NCI-H345 treated with DMSO at 0.1 percent for 48 hours (cell line): Measurements from ENCODE around the gene ZBTB21.
"Not testable (repeated sequence)": the region's sequence is repeated elsewhere in the genome, so short reads cannot be mapped to it uniquely, and the experiment has no call there.

Experiments
- DNase-seq: peaks from one replicate; lab custom pipeline; 2025; ENCODE audit not compliant: unreplicated experiment; lab: John Stamatoyannopoulos, UW

Gene ZBTB21

GRCh38 chr21:41953831-41954653, 56.1 kb downstream of the ZBTB21 start, which contains the start of gene C2CD2:
C2CD2 (minus strand) TSS chr21:41954018; CDS start chr21:41953648, 370 bp downstream.
- peak; percentile 42 for DNase-seq

- no peak for DNase-seq
Observed at GRCh38 chr21:41953249-41953830, 56.8 kb downstream of the ZBTB21 start.

- no peak for DNase-seq
Observed at GRCh38 chr21:41952568-41953248, 57.5 kb downstream of the ZBTB21 start.

- no peak for DNase-seq
Observed at GRCh38 chr21:41951876-41952567, 58.1 kb downstream of the ZBTB21 start.

- DNase-seq: no peak
Observed at GRCh38 chr21:41950941-41951351, 59.2 kb downstream of the ZBTB21 start.

- DNase-seq: not testable (repeated sequence)
Observed at GRCh38 chr21:41949631-41950030, 60.5 kb downstream of the ZBTB21 start.

GRCh38 chr21:41948901-41949300, 61.3 kb downstream of the ZBTB21 start:
- DNase-seq: no peak

GRCh38 chr21:41948078-41948895, 61.9 kb downstream of the ZBTB21 start:
- DNase-seq: no peak

GRCh38 chr21:41945982-41946381, 64.2 kb downstream of the ZBTB21 start:
- no peak for DNase-seq

GRCh38 chr21:41943851-41944250, 66.3 kb downstream of the ZBTB21 start:
- DNase-seq: no peak

- DNase-seq: no peak
Observed at GRCh38 chr21:41942457-41942856, 67.7 kb downstream of the ZBTB21 start.

- DNase-seq: no peak
Observed at GRCh38 chr21:41941941-41942340, 68.2 kb downstream of the ZBTB21 start.

GRCh38 chr21:41940431-41940830, 69.7 kb downstream of the ZBTB21 start:
- no peak for DNase-seq

- no peak for DNase-seq
Observed at GRCh38 chr21:41939391-41939790, 70.8 kb downstream of the ZBTB21 start.
